GM10266 (cell line): ENCODE results near the gene TSSK6.
"Not testable (repeated sequence)": the region's sequence is repeated elsewhere in the genome, so short reads cannot be mapped to it uniquely, and the experiment has no call there.

Experiments
- DNase-seq: peaks from one replicate; pipeline ENCODE4 v3.0.0; 2012; ENCODE audit errors: extremely low spot score
- CTCF ChIP-seq: IDR thresholded peaks from 2 replicates; pipeline ENCODE4 v1.5.1; 2012; ENCODE audit warnings: mild to moderate bottlenecking, low read depth; ENCODE audit not compliant: control insufficient read depth, insufficient read depth; ENCODE audit errors: missing control alignments

Gene TSSK6

DNA sequence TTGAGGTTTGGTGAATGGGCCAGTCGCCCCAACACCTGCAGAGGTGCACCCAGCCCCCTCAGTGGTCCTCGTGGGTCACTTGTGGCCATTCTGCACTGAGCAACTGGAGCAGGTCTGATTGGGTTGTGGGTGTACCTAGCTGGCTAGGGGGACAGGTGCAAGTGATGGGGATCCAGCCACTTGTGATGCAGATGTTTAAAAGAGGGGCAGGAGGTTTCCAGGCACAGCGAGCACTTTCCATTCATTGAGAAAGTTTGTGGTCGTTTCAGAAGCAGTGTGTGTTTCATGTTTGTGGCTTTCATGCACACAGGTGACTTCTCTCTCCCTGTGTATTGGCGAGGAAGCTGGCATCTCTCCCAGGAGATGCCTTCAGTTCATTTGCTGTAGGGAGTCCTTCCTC lies 34.7 kb downstream of the TSSK6 start:
- DNase-seq: no peak
- no peak for TF ChIP-seq CTCF

DNA sequence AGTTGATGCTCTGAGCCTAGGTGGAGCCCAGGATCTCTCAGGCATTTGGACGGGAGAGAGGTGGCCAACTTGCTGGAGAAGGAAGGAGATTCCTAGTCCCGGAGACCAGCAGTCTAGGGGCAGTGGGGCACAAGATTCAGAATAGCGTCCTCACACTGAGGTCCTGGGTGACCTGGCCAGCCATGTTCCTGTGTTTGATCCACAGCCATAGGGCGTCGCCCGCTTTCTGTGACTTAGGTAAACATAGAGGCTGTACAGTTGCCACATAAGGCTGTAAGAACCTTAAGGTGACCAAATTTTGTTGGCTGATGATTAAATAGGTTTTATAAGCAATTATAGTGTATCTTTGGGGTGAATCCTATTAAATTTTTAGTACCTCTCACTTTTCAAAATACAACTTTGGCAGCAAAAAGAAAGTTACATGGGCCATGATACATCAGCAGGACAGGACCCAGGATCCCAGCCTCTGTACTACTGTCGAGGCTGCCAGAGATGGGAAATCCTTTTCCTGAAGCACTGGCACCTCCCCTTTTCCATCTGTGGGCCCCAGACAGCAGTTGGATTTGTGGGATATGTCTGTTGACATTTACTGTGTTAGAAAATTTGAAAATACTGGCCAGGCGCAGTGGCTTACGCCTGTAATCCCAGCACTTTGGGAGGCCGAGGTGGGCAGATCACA lies 37.5 kb downstream of the TSSK6 start:
- DNase-seq: no peak
- TF ChIP-seq CTCF: no peak

DNA sequence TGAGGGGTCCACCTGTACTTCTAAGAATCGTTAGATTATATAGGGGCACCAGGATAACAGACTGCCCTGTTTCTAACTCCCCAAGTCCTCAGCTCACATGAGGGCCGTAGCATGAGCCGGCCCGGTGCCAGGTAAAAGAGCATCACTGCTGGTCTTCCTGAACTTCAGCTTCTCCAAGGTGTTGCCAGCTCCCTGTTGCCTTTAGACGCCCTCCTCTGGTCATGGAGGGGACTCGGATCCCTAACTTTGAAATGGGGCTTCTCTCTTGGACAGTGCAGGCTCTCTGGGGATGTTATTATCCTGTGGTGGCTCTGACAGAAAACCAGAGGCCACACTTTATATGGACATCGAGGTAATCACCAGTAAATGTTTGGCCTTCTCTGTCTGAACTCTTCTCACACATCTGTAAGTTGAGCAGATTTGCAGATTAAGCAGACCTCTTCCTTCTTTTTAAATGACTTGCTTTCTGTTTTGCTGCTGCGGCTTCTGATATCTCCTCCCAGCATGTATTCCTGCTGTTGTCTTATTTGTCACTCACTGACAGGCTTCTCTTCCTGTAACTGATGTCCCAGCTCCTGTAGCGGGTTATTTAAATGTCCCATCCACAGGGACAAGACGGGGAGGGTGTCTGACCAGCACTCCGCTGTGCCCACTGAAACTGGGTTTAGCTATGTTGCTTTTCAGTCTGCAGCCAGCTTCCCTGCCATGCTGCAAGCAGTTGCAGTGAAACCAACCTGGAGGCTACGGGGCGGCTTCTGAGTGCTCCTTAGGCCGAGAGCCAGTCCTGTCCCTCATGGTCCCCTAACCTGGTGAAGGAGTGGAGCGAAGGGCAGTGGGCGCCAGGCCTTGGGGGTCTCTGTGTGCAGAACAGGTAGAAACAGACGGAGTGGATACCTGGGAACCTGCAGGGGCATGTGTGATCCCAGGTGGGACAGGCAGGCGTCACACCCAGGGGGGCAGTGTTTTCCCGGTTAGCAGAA lies 39.2 kb downstream of the TSSK6 start:
- no peak for DNase-seq
- TF ChIP-seq CTCF: peak; percentile 33

- TF ChIP-seq CTCF: no peak
- no peak for DNase-seq
Observed at GRCh38 chr19:19475015-19475765, 40.2 kb downstream of the TSSK6 start.

- DNase-seq: not testable (repeated sequence)
Observed at GRCh38 chr19:19472106-19472505, 43.2 kb downstream of the TSSK6 start.

DNA sequence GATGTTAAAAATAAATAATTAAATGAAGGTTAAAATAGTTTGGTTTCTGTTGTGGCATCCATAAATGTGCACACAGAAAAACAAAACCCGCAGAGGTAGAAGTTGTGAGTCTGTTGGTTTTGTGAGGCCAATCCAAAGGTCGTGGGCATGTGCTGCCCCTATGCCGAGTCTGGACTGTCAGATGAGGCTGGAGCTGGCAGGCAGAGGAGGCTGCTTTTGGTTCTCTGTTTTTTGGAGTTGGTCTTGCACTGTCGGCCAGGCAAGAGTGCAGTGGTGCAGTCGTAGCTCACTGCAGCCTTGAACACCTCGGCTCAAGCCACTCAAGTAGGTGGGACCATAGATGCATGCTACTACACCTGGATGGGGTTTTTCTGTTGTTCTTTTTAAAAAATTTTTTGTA lies 43.7 kb downstream of the TSSK6 start:
- no peak for TF ChIP-seq CTCF
- no peak for DNase-seq

DNA sequence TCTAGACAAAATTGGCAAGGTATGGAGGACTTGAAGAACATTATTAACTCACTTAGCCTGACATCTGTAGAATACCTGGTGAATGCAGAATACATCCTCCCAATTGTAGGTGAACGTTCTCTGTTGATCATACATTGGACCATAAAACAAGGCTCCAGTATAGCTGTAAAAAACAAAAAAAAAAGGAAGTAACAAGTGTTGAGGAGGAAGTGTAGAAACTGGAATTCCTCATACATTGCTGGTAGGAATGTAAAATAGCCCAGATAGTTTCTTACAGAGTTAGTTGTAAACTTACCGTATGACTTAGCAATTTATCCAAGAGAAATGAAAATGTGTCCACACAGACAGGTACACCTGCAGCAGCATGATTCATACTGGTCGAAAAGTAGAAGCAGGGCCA lies 44.8 kb downstream of the TSSK6 start:
- no peak for TF ChIP-seq CTCF
- no peak for DNase-seq
